ENCODE results near the gene UBE2E2. TPM values are rescaled to one million over a fixed set of nuclear protein-coding genes. Genes with fewer than 3 reads are reported as not detected.

Gene UBE2E2
- total RNA-seq, 1 experiment from 2014 or later = 38.6 TPM

- Histone ChIP-seq H2BK12ac (ENCODE audit: insufficient read length, low read depth, low read length) (no peak overlapping the region), H3K14ac (ENCODE audit: insufficient read depth, low read length) (no peak overlapping the region), H3K4ac (ENCODE audit: low read depth, low read length) (no peak overlapping the region), H2BK120ac (ENCODE audit: low read depth, low read length, poor library complexity, severe bottlenecking) (no peak overlapping the region), H3K4me2 (ENCODE audit: insufficient read depth, insufficient read length, low read length) (no peak overlapping the region), H3K27me3 (ENCODE audit: insufficient read depth, low read length) (no peaks in the 10 kb centered on the region), H3K9ac (ENCODE audit: extremely low read depth, insufficient read length, low read length) (no peak overlapping the region), H3K4me1 (ENCODE audit: insufficient read depth, low read length) (no peaks in the 10 kb centered on the region), H3K27ac (ENCODE audit: insufficient read length, low read depth, low read length) (no peak overlapping the region), H3K23ac (ENCODE audit: insufficient read length, low read depth, low read length) (no peak overlapping the region), H3K79me1 (ENCODE audit: insufficient read depth, low read depth, low read length, poor library complexity, severe bottlenecking) (no peaks in the 10 kb centered on the region), H3T11ph (ENCODE audit: low read length) (no peak overlapping the region), H4K5ac (ENCODE audit: insufficient read length, low read depth, low read length) (no peak overlapping the region), H2AFZ (ENCODE audit: low read length) (no peak overlapping the region), H3K79me2 (ENCODE audit: insufficient read depth, low read length) (peaks cover 2% of the 10 kb centered on the region; the same call in 1 of the 2 replicates), H2BK5ac (ENCODE audit: insufficient read length, low read length) (no peak overlapping the region), H2BK15ac (ENCODE audit: low read depth, low read length) (no peak overlapping the region), H4K8ac (replicated peaks; ENCODE audit: insufficient read length, low read depth, low read length) (no peak overlapping the region), H3K23me2 (ENCODE audit: insufficient read length, low read depth, low read length, poor library complexity, severe bottlenecking) (no peaks in the 10 kb centered on the region), H3K18ac (ENCODE audit: insufficient read length, low read depth, low read length) (no peak overlapping the region), H3K56ac (ENCODE audit: insufficient read length, low read depth, low read length) (no peak overlapping the region), H2AK5ac (ENCODE audit: insufficient read length, low read length) (no peak overlapping the region), H3K9me3 (ENCODE audit: control insufficient read depth, low read depth, low read length) (no peaks in the 10 kb centered on the region), H2BK20ac (ENCODE audit: low read depth, low read length, poor library complexity, severe bottlenecking) (no peak overlapping the region), H4K20me1 (ENCODE audit: control insufficient read depth, insufficient read depth, insufficient read length) (no peaks in the 10 kb centered on the region), H4K91ac (ENCODE audit: insufficient read length, low read depth, low read length) (no peak overlapping the region)
- Mint-ChIP-seq H3K36me3 (ENCODE audit: insufficient read depth in 1 of 3, low read depth in 3 of 3) (peaks cover 5 to 9% (median 6%) of the 10 kb centered on the region in 3 experiments; a peak in 6 of 7 replicates), H3K27ac (no peak overlapping the region), H3K4me3 (no peak overlapping the region), H3K4me1 (no peaks in the 10 kb centered on the region), H3K27me3 (ENCODE audit: low read depth) (no peaks in the 10 kb centered on the region), H3K9me3 (peaks cover 10 to 11% of the 10 kb centered on the region in 2 experiments; a peak in 4 of 5 replicates)
- no peak for TF ChIP-seq CTCF (conservative IDR thresholded peaks at IDR 0.05)
- no peak for DNase-seq
- WGBS (ENCODE audit: extremely low coverage, insufficient read length, low lambda C conversion rate) = no CpG with 5 or more reads among the region's 3 CpGs
Measured at GRCh38 chr3:23356169-23356568, 153.0 kb downstream of the UBE2E2 start.

Measured in H9 (cell line).